HG03442 (cell line): ENCODE measurements around the gene CA10.

Experiments
- ATAC-seq: cut with Tn5 transposase; IDR thresholded peaks from one replicate; pipeline ENCODE4 v1.9.1; 2021; ENCODE audit warnings: mild to moderate bottlenecking, moderate library complexity; ENCODE audit not compliant: unreplicated experiment

CA10 gene

GRCh38 chr17:51657224-51657623, 501.3 kb downstream of the CA10 start:
- no peak for ATAC-seq

GRCh38 chr17:51653878-51654277, 504.6 kb downstream of the CA10 start:
- ATAC-seq: no peak

- ATAC-seq: no peak
Observed at GRCh38 chr17:51652529-51652928, 506.0 kb downstream of the CA10 start.

GRCh38 chr17:51651513-51652298, 506.8 kb downstream of the CA10 start:
- no peak for ATAC-seq

- no peak for ATAC-seq
Observed at GRCh38 chr17:51650772-51651171, 507.7 kb downstream of the CA10 start.

- ATAC-seq: no peak
Observed at GRCh38 chr17:51650202-51650601, 508.3 kb downstream of the CA10 start.

- no peak for ATAC-seq
Observed at GRCh38 chr17:51647826-51648225, 510.7 kb downstream of the CA10 start.

GRCh38 chr17:51647067-51647466, 511.4 kb downstream of the CA10 start:
- no peak for ATAC-seq

GRCh38 chr17:51646539-51646938, 512.0 kb downstream of the CA10 start:
- no peak for ATAC-seq

- ATAC-seq: no peak
Observed at GRCh38 chr17:51645056-51645455, 513.5 kb downstream of the CA10 start.

GRCh38 chr17:51643702-51644490, 514.6 kb downstream of the CA10 start:
- ATAC-seq: no peak

GRCh38 chr17:51642029-51642428, 516.5 kb downstream of the CA10 start:
- ATAC-seq: no peak

- ATAC-seq: no peak
Observed at GRCh38 chr17:51640108-51640622, 518.3 kb downstream of the CA10 start.

- no peak for ATAC-seq
Observed at GRCh38 chr17:51638971-51639370, 519.5 kb downstream of the CA10 start.

GRCh38 chr17:51636291-51636690, 522.2 kb downstream of the CA10 start:
- ATAC-seq: no peak

- no peak for ATAC-seq
Observed at GRCh38 chr17:51630101-51630671, 528.3 kb downstream of the CA10 start.

GRCh38 chr17:51629232-51629631, 529.3 kb downstream of the CA10 start:
- no peak for ATAC-seq

- ATAC-seq: no peak
Observed at GRCh38 chr17:51627779-51628178, 530.7 kb downstream of the CA10 start.

- ATAC-seq: no peak
Observed at GRCh38 chr17:51618476-51618875, 540.0 kb downstream of the CA10 start.

GRCh38 chr17:51617986-51618385, 540.5 kb downstream of the CA10 start:
- no peak for ATAC-seq

- ATAC-seq: no peak
Observed at GRCh38 chr17:51613255-51613654, 545.3 kb downstream of the CA10 start.

- ATAC-seq: no peak
Observed at GRCh38 chr17:51612692-51613091, 545.8 kb downstream of the CA10 start.
